Choroid plexus epithelial cell (primary cell): ENCODE measurements around the gene NUDCD3.

Source experiments
- DNase-seq: peaks from one replicate; pipeline ENCODE4 v3.0.0-alpha.2; 2010; ENCODE audit warnings: low read depth
- H3K4me3 ChIP-seq: 2 replicates; pipeline ENCODE4 v1.5.1; 2011; ENCODE audit warnings: low read depth, mild to moderate bottlenecking, control low read depth, low read length, moderate library complexity
- CTCF ChIP-seq: conservative IDR thresholded peaks from 2 replicates; pipeline ENCODE4 v1.5.1; 2011; ENCODE audit warnings: low read depth, mild to moderate bottlenecking, control low read depth, inconsistent platforms, low read length, moderate library complexity

The NUDCD3 gene

GRCh38 chr7:44388089-44388970 lies 102.1 kb downstream of the NUDCD3 start:
- DNase-seq = no peak
- H3K4me3 ChIP-seq = no peak overlapping the region
- TF ChIP-seq CTCF = no peak

- TF ChIP-seq CTCF = no peak
- DNase-seq = no peak
- no peak overlapping the region for H3K4me3 ChIP-seq
Observed at GRCh38 chr7:44387389-44387788, 103.1 kb downstream of the NUDCD3 start.

- TF ChIP-seq CTCF = no peak
- H3K4me3 ChIP-seq = no peak overlapping the region
- DNase-seq = peak; percentile 31
Observed at GRCh38 chr7:44386139-44386913, 104.1 kb downstream of the NUDCD3 start.

- no peak for TF ChIP-seq CTCF
- peak; percentile 67 for DNase-seq
- no peak overlapping the region for H3K4me3 ChIP-seq
Observed at GRCh38 chr7:44385434-44386138, 104.9 kb downstream of the NUDCD3 start.

- H3K4me3 ChIP-seq = no peak overlapping the region
- TF ChIP-seq CTCF = no peak
- no peak for DNase-seq
Observed at GRCh38 chr7:44384586-44385433, 105.6 kb downstream of the NUDCD3 start.

- no peak overlapping the region for H3K4me3 ChIP-seq
- peak; percentile 69 for DNase-seq
- no peak for TF ChIP-seq CTCF
Observed at GRCh38 chr7:44383566-44383965, 106.9 kb downstream of the NUDCD3 start.
